Measurements from ENCODE around the gene NCSTN.
"Not testable (repeated sequence)": the region's sequence is repeated elsewhere in the genome, so short reads cannot be mapped to it uniquely, and the experiment has no call there.

NCSTN gene

DNA sequence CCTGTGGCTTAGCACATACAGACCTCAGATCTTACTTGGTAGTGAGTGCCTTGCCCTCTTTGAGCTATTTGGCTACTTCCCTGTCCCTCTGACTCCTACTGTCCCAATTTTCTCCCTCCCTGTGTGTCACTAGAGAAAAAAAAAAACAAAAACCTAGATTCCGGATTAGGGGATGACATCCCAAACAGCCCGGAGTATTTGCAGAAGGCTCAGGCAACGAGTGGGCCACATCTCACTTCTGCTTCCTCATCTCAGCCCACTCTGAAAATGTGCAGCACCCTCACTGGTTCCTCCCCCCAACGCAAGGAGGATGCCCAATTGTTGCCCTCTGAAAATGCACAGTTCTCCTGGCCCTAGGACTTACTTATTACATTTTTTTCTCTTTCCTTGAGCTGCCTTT lies 28.6 kb downstream of the NCSTN start:
- DNase-seq (ENCODE audit: low read depth): no peak

GRCh38 chr1:160373696-160374095 lies 30.5 kb downstream of the NCSTN start:
- DNase-seq (ENCODE audit: low read depth): no peak

GRCh38 chr1:160374306-160375110 lies 31.3 kb downstream of the NCSTN start:
- no peak for DNase-seq (ENCODE audit: low read depth)

DNA sequence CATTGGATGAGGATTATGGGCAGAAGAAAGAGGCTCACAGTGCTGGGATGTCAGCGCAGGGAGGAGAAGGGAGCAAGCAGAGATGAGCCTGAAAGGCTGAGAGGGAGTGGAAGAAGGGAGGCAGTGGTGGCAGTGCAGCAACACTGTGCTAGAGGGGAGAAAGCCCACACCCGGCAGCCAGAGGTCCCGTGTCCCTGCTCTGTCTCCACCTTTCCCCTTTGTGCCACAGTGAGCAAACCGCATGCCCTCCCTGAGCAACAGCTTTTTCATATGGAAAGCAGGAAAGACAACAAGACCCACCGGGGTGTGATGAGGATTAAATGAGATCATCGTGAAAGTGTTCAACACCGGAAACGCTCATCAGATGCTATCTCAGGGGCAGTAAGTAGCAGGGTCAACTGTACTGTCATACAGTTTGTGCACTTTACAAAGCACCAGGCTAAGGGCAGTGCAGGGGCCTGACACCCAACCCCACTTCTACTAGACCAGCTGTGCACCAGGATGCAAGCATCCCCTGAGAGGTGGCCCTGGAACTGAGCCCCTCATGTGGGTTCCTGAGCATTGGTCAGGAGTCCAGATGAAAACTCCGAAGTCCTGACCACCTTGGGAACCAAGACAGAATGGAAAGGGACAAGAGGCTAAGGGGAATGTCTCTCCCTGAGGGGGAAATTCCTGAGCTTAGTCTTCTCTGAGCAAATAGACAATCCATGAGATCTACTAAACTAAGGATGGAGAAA lies 32.8 kb downstream of the NCSTN start:
- DNase-seq (ENCODE audit: low read depth): no peak

GRCh38 chr1:160376525-160377131 lies 33.4 kb downstream of the NCSTN start:
- no peak for DNase-seq (ENCODE audit: low read depth)

DNA sequence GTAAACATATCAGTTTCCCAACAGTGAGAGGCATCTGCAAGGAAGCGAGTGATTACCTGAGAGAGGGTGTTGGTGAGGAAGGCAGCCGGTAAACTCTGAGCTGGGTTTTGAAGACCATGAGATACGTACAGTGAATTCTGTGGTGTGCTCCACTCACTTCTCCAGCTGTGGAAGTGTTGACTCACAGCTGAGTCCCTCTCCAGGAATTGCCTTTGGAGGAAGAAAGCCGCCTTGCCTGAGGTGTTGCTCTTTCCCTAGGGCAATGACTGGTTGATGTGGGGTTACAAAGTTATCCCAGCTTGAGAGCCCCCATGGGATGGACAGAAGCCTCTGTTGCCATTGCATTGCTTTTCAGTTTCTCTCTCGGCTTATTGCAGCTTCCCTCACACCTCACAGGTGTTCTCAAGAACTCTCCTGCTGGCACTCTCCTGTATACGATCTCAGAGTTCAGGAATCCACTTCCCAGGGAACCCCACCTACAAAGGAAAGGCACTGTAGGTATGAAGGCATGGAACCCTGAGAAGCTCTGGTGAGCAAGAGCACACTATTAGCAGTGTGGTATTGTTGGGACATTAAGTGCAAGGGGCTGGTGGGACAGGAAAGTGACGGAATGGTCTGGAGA lies 34.5 kb downstream of the NCSTN start:
- no peak for DNase-seq (ENCODE audit: low read depth)

DNA sequence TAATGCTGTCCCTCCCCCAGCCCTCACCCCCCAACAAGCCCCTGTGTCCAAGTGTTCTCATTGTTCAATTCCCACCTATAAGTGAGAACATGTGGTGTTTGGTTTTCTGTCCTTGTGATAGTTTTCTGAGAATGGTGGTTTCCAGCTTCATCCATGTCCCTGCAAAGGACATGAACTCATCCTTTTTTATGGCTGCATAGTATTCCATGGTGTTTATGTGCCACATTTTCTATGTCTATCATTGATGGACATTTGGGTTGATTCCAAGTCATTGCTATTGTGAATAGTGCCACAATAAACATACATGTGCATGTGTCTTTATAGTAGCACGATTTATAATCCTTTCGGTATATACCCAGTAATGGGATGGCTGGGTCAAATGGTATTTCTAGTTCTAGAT lies 41.6 kb downstream of the NCSTN start:
- DNase-seq (ENCODE audit: low read depth): not testable (repeated sequence)

DNA sequence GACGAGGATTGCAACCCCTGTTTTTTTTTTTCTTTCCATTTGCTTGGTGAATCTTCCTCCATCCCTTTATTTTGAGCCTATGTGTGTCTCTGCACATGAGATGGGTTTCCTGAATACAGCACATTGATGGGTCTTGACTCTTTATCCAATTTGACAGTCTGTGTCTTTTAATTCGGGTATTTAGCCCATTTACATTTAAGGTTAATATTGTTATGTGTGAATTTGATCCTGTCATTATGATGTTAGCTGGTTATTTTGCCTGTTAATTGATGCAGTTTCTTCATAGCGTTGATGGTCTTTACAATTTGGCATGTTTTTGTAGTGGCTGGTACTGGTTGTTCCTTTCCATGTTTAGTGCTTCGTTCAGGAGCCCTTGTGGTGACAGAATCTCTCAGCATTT lies 45.2 kb downstream of the NCSTN start:
- DNase-seq (ENCODE audit: low read depth): not testable (repeated sequence)

DNA sequence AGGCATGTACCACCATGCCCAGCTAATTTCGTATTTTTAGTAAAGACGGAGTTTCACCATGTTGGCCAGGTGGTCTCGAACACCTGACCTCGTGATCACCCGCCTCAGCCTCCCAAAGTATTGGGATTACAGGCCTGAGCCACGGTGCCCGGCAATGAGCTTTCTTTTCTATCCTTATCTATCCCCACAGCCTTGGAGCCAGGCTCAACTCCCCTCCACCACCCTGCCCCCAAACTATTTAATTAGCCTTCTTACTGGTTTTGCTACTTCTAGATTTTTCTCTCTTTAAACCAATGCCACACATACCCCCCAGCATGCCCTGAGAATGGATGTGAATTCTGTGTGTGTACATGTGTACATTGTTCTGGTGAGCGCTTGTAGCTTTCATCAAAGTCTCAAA lies 51.5 kb downstream of the NCSTN start:
- no peak for DNase-seq (ENCODE audit: low read depth)

- no peak for DNase-seq (ENCODE audit: low read depth)
Measured at GRCh38 chr1:160397651-160398050, 54.5 kb downstream of the NCSTN start.

DNA sequence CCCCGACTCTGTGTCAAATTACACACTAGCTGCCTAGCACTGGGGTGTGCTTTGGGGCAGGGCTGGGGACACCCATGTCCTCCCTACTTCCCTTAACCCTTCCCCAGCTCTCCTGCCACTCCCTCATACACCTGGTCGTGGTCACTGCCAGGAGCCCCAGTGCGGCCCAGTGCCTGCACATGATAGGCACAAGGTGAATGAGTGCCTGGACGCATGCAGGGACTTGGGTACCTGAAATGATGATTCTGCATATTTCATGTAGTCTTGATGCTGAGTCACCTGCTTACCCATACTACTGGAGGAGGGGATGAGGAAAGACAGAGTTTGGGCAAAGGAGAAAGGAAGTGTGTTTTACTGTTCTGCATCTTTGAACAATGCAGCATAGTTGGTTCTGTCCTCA lies 55.6 kb downstream of the NCSTN start:
- DNase-seq (ENCODE audit: low read depth): no peak

DNA sequence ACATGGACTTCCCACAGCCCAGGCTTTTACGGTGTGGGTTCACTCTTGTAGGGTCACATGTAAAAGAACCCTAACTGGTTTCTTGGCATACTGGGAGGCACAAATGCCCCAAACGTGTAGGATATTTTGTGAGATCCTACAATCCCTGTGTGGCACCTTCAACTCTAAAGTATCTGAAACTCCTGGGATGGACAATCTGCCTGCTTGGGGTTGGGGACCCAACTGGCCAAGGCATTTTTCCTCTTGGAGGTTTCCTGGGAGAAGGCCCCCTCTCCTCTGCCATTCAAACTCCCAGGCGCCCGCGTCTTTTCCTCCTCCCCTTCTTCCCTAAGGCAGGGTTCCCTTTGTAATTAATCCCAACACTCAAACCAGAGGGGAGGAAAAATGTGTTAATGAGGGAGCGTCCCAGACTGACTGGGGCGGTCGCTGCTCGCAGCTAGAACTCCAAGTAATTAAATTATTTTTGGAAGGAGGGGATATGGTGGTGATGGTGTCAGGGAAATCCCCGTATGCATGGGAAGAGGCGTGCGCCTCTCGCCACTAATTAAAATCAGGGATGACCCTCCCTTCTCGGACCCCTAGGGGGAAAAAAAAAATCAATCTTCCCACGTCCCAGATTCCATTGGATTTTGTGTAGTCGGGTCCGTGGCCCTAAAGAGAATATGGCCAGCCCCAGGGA lies 56.5 kb downstream of the NCSTN start:
- DNase-seq (ENCODE audit: low read depth): no peak

DNA sequence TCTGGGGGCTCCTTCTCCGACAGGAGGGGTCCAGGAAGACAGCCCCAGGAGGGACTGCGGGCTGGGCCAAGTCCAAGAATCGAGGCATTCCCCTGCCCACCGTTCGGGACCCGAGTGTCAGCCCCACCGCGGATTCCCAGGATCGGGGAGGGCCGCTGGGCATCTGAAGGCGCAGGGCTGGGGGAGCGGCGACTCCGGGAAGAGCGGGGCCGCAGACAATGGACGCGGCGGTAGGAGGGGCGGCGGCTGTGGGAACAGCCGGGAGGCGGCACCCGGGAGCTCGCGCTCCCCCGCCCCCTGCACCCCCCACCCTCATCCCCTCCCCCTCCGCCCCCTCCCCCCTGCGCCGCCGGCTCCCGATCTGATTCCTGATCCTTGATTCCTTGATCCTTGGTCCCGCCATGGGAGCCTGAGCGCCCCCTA lies 57.1 kb downstream of the NCSTN start, which contains the start of gene VANGL2:
Gene VANGL2, plus strand, starts transcription at position 342 of the 423 bp plus-strand sequence. CDS start 15,274 bp downstream, outside the sequence.
- DNase-seq (ENCODE audit: low read depth): no peak

DNA sequence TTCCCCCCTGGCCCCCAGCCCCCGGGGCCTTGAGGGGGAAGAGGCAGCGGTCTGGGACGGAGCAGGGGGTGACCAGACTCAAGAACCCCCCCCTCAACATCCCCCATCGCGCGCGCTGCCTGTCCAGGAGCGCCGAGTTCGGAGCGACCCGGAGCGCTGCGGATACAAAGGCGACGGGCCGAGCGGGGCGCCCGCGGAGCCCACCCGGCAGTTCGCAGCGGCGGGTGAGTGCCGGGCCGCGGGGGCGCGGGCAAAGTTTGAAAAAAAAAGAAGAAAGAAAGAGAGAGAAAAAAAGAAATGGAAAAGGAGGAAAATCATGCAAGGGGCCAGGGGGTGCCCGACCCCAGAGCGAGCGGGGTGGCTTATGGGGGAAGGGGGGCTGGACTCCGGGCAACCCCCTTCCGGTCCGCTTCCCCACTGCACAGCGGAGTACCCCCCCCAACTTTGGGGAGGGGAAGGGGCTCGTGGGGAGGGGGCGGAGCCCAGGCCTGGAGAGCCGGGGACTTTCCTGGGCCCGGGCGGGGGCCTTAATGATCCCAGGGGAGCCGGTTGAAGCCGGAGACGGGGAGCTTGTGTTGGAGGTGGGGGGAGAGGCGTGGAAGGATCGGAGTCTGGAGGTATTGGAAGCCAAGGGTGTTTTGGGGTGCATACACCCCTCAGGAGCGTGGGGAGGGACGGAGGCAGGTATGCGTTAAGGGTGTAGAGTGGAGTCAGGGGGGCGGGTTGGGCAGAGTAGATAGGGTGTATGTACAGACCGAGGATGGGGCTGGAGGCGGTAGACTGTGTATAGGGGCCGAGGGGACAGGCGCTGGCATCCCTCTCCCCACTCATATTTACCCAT lies 57.7 kb downstream of the NCSTN start:
- DNase-seq (ENCODE audit: low read depth): no peak

DNA sequence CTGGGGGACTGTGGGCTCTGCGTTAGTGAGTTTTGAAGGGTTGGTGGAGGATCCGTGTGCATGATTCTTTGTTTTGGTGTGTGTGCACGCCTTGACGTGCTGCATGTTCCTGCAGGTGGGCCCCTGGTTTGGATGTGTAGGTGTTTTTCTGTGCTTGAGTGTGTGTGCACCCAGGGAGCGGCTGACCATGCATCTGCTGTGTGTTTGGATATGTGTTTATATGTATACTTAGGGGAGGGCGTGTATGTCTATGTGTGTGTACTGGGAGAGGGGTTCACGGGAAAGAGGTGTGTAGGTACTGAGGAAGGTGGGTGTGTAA lies 58.3 kb downstream of the NCSTN start:
- DNase-seq (ENCODE audit: low read depth): no peak

GRCh38 chr1:160402001-160402795 lies 59.0 kb downstream of the NCSTN start:
- DNase-seq (ENCODE audit: low read depth): no peak

GRCh38 chr1:160403244-160403643 lies 60.1 kb downstream of the NCSTN start:
- DNase-seq (ENCODE audit: low read depth): no peak

DNA sequence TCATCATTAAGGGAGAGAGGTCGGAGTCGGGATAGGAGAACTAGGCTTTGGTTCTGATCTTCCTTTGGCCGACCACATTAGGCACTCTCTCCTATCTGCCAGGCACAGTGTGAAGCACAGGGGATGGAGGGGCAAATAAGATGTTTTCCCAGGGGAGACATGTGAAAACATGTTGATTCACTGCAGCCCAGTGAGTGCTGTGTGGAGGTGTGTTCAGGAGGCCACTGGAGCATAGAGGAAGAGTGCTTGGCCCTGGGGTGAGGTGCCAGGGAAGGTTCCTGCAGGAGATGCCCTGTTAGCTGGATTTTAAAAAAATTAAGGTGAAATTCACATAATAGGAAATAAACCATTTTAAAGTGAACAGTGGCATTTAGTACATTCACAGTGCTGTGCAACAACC lies 60.9 kb downstream of the NCSTN start:
- no peak for DNase-seq (ENCODE audit: low read depth)

- DNase-seq (ENCODE audit: low read depth): no peak
Measured at GRCh38 chr1:160405331-160405877, 62.2 kb downstream of the NCSTN start.

Measured in stimulated activated CD8-positive, alpha-beta memory T cell treated with anti-CD3 and anti-CD28 coated beads, Interleukin-12 subunit alpha, Interleukin-12 subunit beta, amount 100 ng/mL, for 1 hour (primary cell).